HepG2 (cell line): ENCODE results near the gene ODR4. TPM values are rescaled to one million over a fixed set of nuclear protein-coding genes. Genes with fewer than 3 reads are reported as not detected.

Experiments
- ATAC-seq: fragments of 200-7000 bp; cut with Tn5 transposase; 3 replicates; pipeline ENCODE4 v1.9.1; 2020; ENCODE audit warnings: mild to moderate bottlenecking, moderate library complexity
- BruUV-seq: library from RNA; stranded (reverse); fragments of 400-500 nt; replicated peaks from 2 replicates; lab custom pipeline; 2021; lab: Mats Ljungman, UMichigan
- CTCF ChIA-PET: fragments of 300-600 bp; formaldehyde crosslinking; extraction: SDS; loops from one replicate; lab custom pipeline; 2021; ENCODE audit warnings: low total read pairs, inconsistent platforms, low intra/inter-chr PET ratio; lab: Yijun Ruan, JAX
- POLR2A ChIA-PET: fragments of 350-600 bp; sonication (Branson Sonifier 250); formaldehyde crosslinking; loops from one replicate; lab custom pipeline; 2020; ENCODE audit warnings: antibody characterized with exemption, inconsistent platforms; lab: Yijun Ruan, JAX
- DNase-seq: peaks from one replicate; pipeline ENCODE4 v3.0.0-alpha.2; 2015; ENCODE audit warnings: low spot score
- FAIRE-seq: peaks from 3 replicates; lab custom pipeline; 2011; peaks lifted over from hg19 to GRCh38; lab: Jason Lieb, UNC
- H2AFZ ChIP-seq: one replicate; pipeline ENCODE4 v1.6.1; 2011; ENCODE audit warnings: low read length, inconsistent platforms
- H3K27ac ChIP-seq: fragments of 300-600 bp; 3 replicates; pipeline ENCODE4 v1.8.0; 2011; ENCODE audit warnings: mixed run types, mild to moderate bottlenecking, mixed read lengths, low read length, inconsistent platforms; ENCODE audit not compliant: insufficient read depth; ENCODE audit errors: extremely low read length
- H3K27me3 ChIP-seq, 2 experiments: fragments of 200-600 bp in 1 of 2; 2 replicates in 1 of 2; 3 replicates in 1 of 2; pipeline versions ENCODE4 v1.6.0 to v1.8.0; 2011; ENCODE audit warnings: low read length in 2 of 2, mild to moderate bottlenecking in 2 of 2, moderate library complexity in 2 of 2, inconsistent platforms in 1 of 2; ENCODE audit not compliant: insufficient read depth in 2 of 2, control insufficient read depth in 1 of 2
- H3K36me3 ChIP-seq, 2 experiments: fragments of 200-600 bp in 1 of 2; replicated peaks in 1 of 2; 2 replicates in 1 of 2; 3 replicates in 1 of 2; pipeline versions ENCODE4 v1.5.1 to v1.8.0; 2011; ENCODE audit warnings: low read length in 2 of 2, inconsistent platforms in 1 of 2; ENCODE audit not compliant: insufficient read depth in 2 of 2, control insufficient read depth in 1 of 2
- H3K4me1 ChIP-seq: 2 replicates; pipeline ENCODE4 v1.5.1; 2012; ENCODE audit warnings: low read length, inconsistent platforms; ENCODE audit not compliant: insufficient read depth
- H3K4me2 ChIP-seq: 2 replicates; pipeline ENCODE4 v1.6.0; 2011; ENCODE audit warnings: low read depth, low read length, inconsistent platforms
- H3K4me3 ChIP-seq, 3 experiments: fragments of 200-600 bp in 1 of 3; sonication (generic), shearing (Covaris generic) in 1 of 3; replicated peaks in 1 of 3; 2 replicates each; pipeline ENCODE4 v1.5.1; 2011 to 2016; ENCODE audit warnings: low read length in 3 of 3, inconsistent platforms in 2 of 3, low read depth in 2 of 3, mild to moderate bottlenecking in 2 of 3, control low read depth in 1 of 3, mixed read lengths in 1 of 3; ENCODE audit not compliant: insufficient read depth in 1 of 3
- H3K79me2 ChIP-seq: one replicate; pipeline ENCODE4 v1.6.1; 2011; ENCODE audit warnings: low read length, inconsistent platforms; ENCODE audit not compliant: insufficient read depth
- H3K9ac ChIP-seq: 2 replicates; pipeline ENCODE4 v1.6.0; 2011; ENCODE audit warnings: mild to moderate bottlenecking, low read depth, low read length, inconsistent platforms; ENCODE audit not compliant: insufficient read depth
- H3K9me3 ChIP-seq: 2 replicates; pipeline ENCODE4 v1.5.1; 2012; ENCODE audit warnings: mild to moderate bottlenecking, low read length
- H4K20me1 ChIP-seq: 2 replicates; pipeline ENCODE4 v1.6.0; 2011; ENCODE audit warnings: inconsistent platforms, mild to moderate bottlenecking, low read length, moderate library complexity; ENCODE audit not compliant: insufficient read depth
- CEBPB ChIP-seq: IDR thresholded peaks from 2 replicates; pipeline ENCODE4 v1.6.1; 2011; ENCODE audit warnings: low read depth, low read length, improper control_type of control experiment, borderline replicate concordance
- GATAD1 ChIP-seq: IDR thresholded peaks from 2 replicates; pipeline ENCODE4 v1.6.1; 2016; ENCODE audit warnings: missing genetic modification reagents, missing compliant biosample characterization
- MTF1 ChIP-seq: sonication (generic); formaldehyde crosslinking; IDR thresholded peaks from 2 replicates; pipeline ENCODE4 v1.5.0; 2020; ENCODE audit warnings: missing genetic modification reagents
- NR2F2 ChIP-seq: IDR thresholded peaks from 2 replicates; pipeline ENCODE4 v1.6.1; 2012; ENCODE audit warnings: low read depth, inconsistent platforms, borderline replicate concordance
- REXO4 ChIP-seq: sonication (generic); formaldehyde crosslinking; IDR thresholded peaks from 2 replicates; pipeline ENCODE4 v1.8.0; 2022; ENCODE audit warnings: missing genetic modification reagents, mild to moderate bottlenecking, borderline replicate concordance
- TCF12 ChIP-seq, 2 experiments: fragments of 450-650 bp in 1 of 2; sonication (generic) in 1 of 2; formaldehyde crosslinking in 1 of 2; IDR thresholded peaks; 2 replicates each; pipeline versions ENCODE4 v1.6.1 to v1.8.0; 2017 to 2022; ENCODE audit warnings: antibody characterized with exemption in 1 of 2, mild to moderate bottlenecking in 1 of 2, missing genetic modification reagents in 1 of 2, moderate library complexity in 1 of 2
- TEAD3 ChIP-seq: optimal IDR thresholded peaks from 2 replicates; pipeline ENCODE3; 2016; ENCODE audit warnings: borderline replicate concordance
- ZNF383 ChIP-seq: sonication (generic); formaldehyde crosslinking; IDR thresholded peaks from 2 replicates; pipeline ENCODE4 v1.4.0; 2020; ENCODE audit warnings: missing genetic modification reagents, mild to moderate bottlenecking, borderline replicate concordance
- WGBS: methylation state at CpG from one replicate; pipeline ENCODE4 v1.1.6; 2017; ENCODE audit warnings: low lambda C conversion rate; 5-methylcytosine and 5-hydroxymethylcytosine counted together
- in situ Hi-C: cut with HindIII; loops from 2 replicates; pipeline ENCODE4 v1.10.0; 2017; ENCODE audit warnings: low pct_unique_long_range_greater_than_20kb; ENCODE audit not compliant: extremely low pct_ligation_motif_present
- intact Hi-C: fragments of 100-400 bp; cut with micrococcal nuclease; formaldehyde crosslinking; loops from one replicate; pipeline ENCODE4 v1.10.0; 2022; ENCODE audit not compliant: unreplicated experiment
- polyA plus RNA-seq, 8 experiments: library from polyadenylated mRNA; depleted of rRNA in 3 of 8; stranded (reverse) in 7 of 8; unstranded in 1 of 8; fragments of >200 nt; fragmentation: Illumina TruSeq in 4 of 8; extraction: Trizol in 4 of 8; gene quantifications; 2 replicates each; pipeline versions ENCODE4 v1.2.1 to v1.2.3, GENCODE V29; 2011 to 2016; ENCODE audit warnings: low read depth in 4 of 8, missing spikeins in 1 of 8, mixed read lengths in 1 of 8; ENCODE audit not compliant: insufficient read depth in 1 of 8
- total RNA-seq, 5 experiments: library from RNA; depleted of rRNA; stranded (reverse); fragments of >200 nt; fragmentation: Illumina TruSeq; extraction: Trizol; gene quantifications; 2 replicates each; pipeline ENCODE4 v1.2.3, GENCODE V29; 2016; ENCODE audit warnings: low read depth in 1 of 5
- TF ChIP-seq, protein P1 (sequence below): IDR thresholded peaks from 2 replicates; pipeline ENCODE4 v1.4.0; 2020; ENCODE audit warnings: mild to moderate bottlenecking, missing genetic modification reagents
- TF ChIP-seq, protein P2 (sequence below): sonication (generic); formaldehyde crosslinking; IDR thresholded peaks from 2 replicates; pipeline ENCODE4 v1.4.0; 2020; ENCODE audit warnings: missing genetic modification reagents

Gene ODR4
- total and polyA plus RNA-seq, 2 of the 13 experiments (the other 11 are each of a cell fraction or from before 2014, with no cell fraction given), result 16.3 to 22.0 TPM

DNA sequence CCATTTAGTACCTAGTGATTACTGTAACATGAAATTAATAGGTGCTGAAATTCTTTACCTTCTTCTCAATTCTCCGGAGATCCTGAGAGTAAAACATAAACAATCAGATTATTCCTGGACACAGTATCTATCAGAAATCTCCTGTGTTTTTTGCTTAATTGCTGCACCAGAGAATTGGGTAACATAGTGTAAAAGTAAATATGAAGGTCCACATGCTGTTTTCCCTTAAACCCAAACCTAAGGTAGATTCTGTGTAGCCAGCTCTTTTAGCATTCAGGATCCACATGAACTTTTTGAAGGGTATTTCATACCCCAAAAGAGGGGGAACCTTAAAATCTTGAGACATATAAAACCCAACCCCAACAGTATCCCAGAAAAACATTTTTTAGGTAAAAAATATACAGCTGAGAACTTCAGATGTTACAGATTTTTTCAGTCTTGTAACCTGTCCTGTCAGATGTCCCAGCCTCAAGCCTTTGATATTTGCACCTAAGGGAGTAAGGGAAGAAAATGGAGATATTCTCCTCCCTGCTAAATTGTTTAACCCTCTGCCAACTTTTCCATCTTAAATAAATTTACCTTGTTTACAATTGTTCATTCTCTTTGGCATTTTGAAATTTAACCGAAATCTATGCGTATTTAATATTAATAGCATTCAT lies 11.2 kb downstream of the ODR4 start:
- ChIA-PET CTCF (no interaction called here), POLR2A (no interaction called here)
- in situ Hi-C loops, result no loop called here
- Histone ChIP-seq H3K4me3 (no peak overlapping the region), H3K79me2 (no peaks in the 10 kb centered on the region)
- no peak for DNase-seq
- no peak for TF ChIP-seq REXO4 (CRISPR knock-in tag)
- TF ChIP-seq CEBPB, result no peak
- TF ChIP-seq GATAD1 (CRISPR knock-in tag), result no peak
- TF ChIP-seq, protein P1, sequence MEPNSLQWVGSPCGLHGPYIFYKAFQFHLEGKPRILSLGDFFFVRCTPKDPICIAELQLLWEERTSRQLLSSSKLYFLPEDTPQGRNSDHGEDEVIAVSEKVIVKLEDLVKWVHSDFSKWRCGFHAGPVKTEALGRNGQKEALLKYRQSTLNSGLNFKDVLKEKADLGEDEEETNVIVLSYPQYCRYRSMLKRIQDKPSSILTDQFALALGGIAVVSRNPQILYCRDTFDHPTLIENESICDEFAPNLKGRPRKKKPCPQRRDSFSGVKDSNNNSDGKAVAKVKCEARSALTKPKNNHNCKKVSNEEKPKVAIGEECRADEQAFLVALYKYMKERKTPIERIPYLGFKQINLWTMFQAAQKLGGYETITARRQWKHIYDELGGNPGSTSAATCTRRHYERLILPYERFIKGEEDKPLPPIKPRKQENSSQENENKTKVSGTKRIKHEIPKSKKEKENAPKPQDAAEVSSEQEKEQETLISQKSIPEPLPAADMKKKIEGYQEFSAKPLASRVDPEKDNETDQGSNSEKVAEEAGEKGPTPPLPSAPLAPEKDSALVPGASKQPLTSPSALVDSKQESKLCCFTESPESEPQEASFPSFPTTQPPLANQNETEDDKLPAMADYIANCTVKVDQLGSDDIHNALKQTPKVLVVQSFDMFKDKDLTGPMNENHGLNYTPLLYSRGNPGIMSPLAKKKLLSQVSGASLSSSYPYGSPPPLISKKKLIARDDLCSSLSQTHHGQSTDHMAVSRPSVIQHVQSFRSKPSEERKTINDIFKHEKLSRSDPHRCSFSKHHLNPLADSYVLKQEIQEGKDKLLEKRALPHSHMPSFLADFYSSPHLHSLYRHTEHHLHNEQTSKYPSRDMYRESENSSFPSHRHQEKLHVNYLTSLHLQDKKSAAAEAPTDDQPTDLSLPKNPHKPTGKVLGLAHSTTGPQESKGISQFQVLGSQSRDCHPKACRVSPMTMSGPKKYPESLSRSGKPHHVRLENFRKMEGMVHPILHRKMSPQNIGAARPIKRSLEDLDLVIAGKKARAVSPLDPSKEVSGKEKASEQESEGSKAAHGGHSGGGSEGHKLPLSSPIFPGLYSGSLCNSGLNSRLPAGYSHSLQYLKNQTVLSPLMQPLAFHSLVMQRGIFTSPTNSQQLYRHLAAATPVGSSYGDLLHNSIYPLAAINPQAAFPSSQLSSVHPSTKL, result no peak
- no peak for TF ChIP-seq TEAD3 (CRISPR knock-in tag)
- no peak for TF ChIP-seq TCF12 (IDR thresholded peaks at IDR 0.05)
- TF ChIP-seq TCF12 (CRISPR knock-in tag; IDR thresholded peaks at IDR 0.05), result no peak
- TF ChIP-seq NR2F2, result no peak
- TF ChIP-seq ZNF383 (CRISPR knock-in tag), result no peak
- TF ChIP-seq, protein P2, sequence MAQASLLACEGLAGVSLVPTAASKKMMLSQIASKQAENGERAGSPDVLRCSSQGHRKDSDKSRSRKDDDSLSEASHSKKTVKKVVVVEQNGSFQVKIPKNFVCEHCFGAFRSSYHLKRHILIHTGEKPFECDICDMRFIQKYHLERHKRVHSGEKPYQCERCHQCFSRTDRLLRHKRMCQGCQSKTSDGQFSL (CRISPR knock-in tag), result no peak
- no peak for TF ChIP-seq MTF1
- TF ChIP-seq, all 625 proteins: peak for 0
- no peak overlapping the region for H3K4me2 ChIP-seq
- H3K9ac ChIP-seq, result no peak overlapping the region
- intact Hi-C loops, result no loop called here
- 98% methylated on average over 3 of the region's 3 CpGs for WGBS
- no peak overlapping the region for H3K27ac ChIP-seq
- ATAC-seq, result no peak
- H3K27me3 ChIP-seq, result no peaks in the 10 kb centered on the region
- H3K9me3 ChIP-seq, result no peaks in the 10 kb centered on the region
- peaks cover 9 to 67% of the 10 kb centered on the region in 2 experiments for H3K36me3 ChIP-seq
- no peak overlapping the region for H2AFZ ChIP-seq
- H3K4me1 ChIP-seq, result no peaks in the 10 kb centered on the region
- no peaks in the 10 kb centered on the region for H4K20me1 ChIP-seq
- FAIRE-seq, result no peak
- no TSS peak for BruUV-seq
